Measurements from ENCODE around the gene LSAMP. TPM values are rescaled to one million over a fixed set of nuclear protein-coding genes. Genes with fewer than 3 reads are reported as not detected.
"Not testable (repeated sequence)": the region's sequence is repeated elsewhere in the genome, so short reads cannot be mapped to it uniquely, and the experiment has no call there.

Gene LSAMP
- total and polyA plus RNA-seq, 2 of the 8 experiments (the other 6 are each of a cell fraction or from before 2014, with no cell fraction given) = 1.8 to 5.7 TPM

DNA sequence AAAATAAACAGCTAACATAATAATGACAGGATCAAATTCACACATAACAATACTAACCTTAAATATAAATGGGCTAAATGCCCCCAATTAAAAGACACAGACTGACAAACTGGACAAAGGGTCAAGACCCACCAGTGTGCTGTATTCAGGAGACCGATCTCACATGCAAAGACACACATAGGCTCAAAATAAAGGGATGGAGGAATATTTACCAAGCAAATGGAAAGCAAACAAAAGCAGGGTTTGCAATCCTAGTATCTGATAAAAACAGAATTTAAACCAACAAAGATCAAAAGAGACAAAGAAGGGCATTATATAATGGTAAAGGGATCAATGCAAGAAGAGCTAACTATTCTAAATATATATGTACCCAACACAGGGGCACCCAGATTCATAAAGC, 692.3 kb downstream of the LSAMP start:
- H3K9ac ChIP-seq (replicated peaks in 1 of 4; ENCODE audit: extremely low read depth in 1 of 4, low read depth in 3 of 4, low read length in 3 of 4); H3K4me3 ChIP-seq (ENCODE audit: extremely low read depth in 1 of 4, insufficient read depth in 2 of 4, low read depth in 3 of 4, low read length in 4 of 4); H3K56ac ChIP-seq (replicated peaks; ENCODE audit: insufficient read length, low read depth, low read length); H2AK5ac ChIP-seq (ENCODE audit: low read depth, low read length); H4K8ac ChIP-seq (ENCODE audit: extremely low read depth, insufficient read depth, low read length); H4K5ac ChIP-seq (ENCODE audit: insufficient read length, low read depth, low read length); DNase-seq (ENCODE audit: low read depth in 1 of 2, low spot score in 2 of 2); H3K23me2 ChIP-seq (ENCODE audit: low read depth, low read length); H2AFZ ChIP-seq (ENCODE audit: low read length); POLR2A ChIA-PET (ENCODE audit: partially characterized antibody); H3K4me1 ChIP-seq (replicated peaks in 1 of 4; ENCODE audit: control insufficient read depth in 3 of 4, insufficient read depth in 4 of 4, low read length in 3 of 4); H2BK20ac ChIP-seq (ENCODE audit: low read length); H4K91ac ChIP-seq (replicated peaks; ENCODE audit: insufficient read length, low read length); H3K23ac ChIP-seq (ENCODE audit: insufficient read length); H2BK15ac ChIP-seq (ENCODE audit: low read length); H3K4ac ChIP-seq (replicated peaks; ENCODE audit: insufficient read length, low read depth, low read length); FAIRE-seq; H3K4me2 ChIP-seq (ENCODE audit: insufficient read depth in 1 of 2, low read depth in 2 of 2, low read length in 2 of 2); H4K20me1 ChIP-seq (replicated peaks in 1 of 2; ENCODE audit: control insufficient read depth in 1 of 2, insufficient read depth in 2 of 2, low read length in 2 of 2); H3K27me3 ChIP-seq (replicated peaks in 1 of 4; ENCODE audit: control insufficient read depth in 3 of 4, extremely low read depth in 1 of 4, insufficient read depth in 3 of 4, low read length in 3 of 4); H2BK120ac ChIP-seq (replicated peaks; ENCODE audit: low read depth, low read length); H2BK5ac ChIP-seq (ENCODE audit: low read depth, low read length); H3K27ac ChIP-seq (ENCODE audit: low read depth, low read length); H3K79me2 ChIP-seq (ENCODE audit: control insufficient read depth in 1 of 2, insufficient read depth in 2 of 2, low read length in 2 of 2); H3K9me3 ChIP-seq (ENCODE audit: insufficient read depth in 2 of 2, low read depth in 1 of 2, low read length in 1 of 2); H3K36me3 ChIP-seq (ENCODE audit: control insufficient read depth in 2 of 4, insufficient read depth in 4 of 4, low read length in 3 of 4); H2BK12ac ChIP-seq (ENCODE audit: low read depth, low read length); H3K18ac ChIP-seq (ENCODE audit: extremely low read depth, low read length); H3K14ac ChIP-seq (ENCODE audit: insufficient read length); H3K79me1 ChIP-seq (ENCODE audit: low read depth, low read length): not testable (repeated sequence)
- CTCF ChIA-PET (ENCODE audit: partially characterized antibody) = interaction anchor here (1.6 kb wide), 1 partner anchor 66 kb away, joined by 3 read pairs; no protein-coding TSS in a partner anchor
- 95% methylated on average over 1 of the region's 1 CpG; no CpG with 5 or more reads in 1 of the 2 experiments for WGBS, 2 experiments (ENCODE audit: extremely low coverage in 1 of 2, insufficient coverage in 1 of 2, insufficient read length in 1 of 2, insufficient replicate concordance in 2 of 2, low coverage in 1 of 2, low lambda C conversion rate in 2 of 2, missing lambda C conversion rate in 1 of 2)

Small RNA genes within 50 kb of the gene (small RNA-seq; reads per million reads assigned to genes)
- not detected for gene RN7SL815P (ENCODE audit: insufficient read depth)

All from H1 (cell line).